HG03460 (cell line): ENCODE data around the gene GASK1A.
"Not testable (repeated sequence)": the region's sequence is repeated elsewhere in the genome, so short reads cannot be mapped to it uniquely, and the experiment has no call there.

Experiments used
- ATAC-seq: cut with Tn5 transposase; IDR thresholded peaks from one replicate; pipeline ENCODE4 v1.9.1; 2021; ENCODE audit not compliant: unreplicated experiment

The GASK1A gene

GRCh38 chr3:43030162-43030935 lies 51.2 kb downstream of the GASK1A start:
- ATAC-seq: no peak

GRCh38 chr3:43031485-43031884 lies 52.4 kb downstream of the GASK1A start:
- ATAC-seq: no peak

GRCh38 chr3:43031889-43032545 lies 52.9 kb downstream of the GASK1A start:
- ATAC-seq: no peak

DNA sequence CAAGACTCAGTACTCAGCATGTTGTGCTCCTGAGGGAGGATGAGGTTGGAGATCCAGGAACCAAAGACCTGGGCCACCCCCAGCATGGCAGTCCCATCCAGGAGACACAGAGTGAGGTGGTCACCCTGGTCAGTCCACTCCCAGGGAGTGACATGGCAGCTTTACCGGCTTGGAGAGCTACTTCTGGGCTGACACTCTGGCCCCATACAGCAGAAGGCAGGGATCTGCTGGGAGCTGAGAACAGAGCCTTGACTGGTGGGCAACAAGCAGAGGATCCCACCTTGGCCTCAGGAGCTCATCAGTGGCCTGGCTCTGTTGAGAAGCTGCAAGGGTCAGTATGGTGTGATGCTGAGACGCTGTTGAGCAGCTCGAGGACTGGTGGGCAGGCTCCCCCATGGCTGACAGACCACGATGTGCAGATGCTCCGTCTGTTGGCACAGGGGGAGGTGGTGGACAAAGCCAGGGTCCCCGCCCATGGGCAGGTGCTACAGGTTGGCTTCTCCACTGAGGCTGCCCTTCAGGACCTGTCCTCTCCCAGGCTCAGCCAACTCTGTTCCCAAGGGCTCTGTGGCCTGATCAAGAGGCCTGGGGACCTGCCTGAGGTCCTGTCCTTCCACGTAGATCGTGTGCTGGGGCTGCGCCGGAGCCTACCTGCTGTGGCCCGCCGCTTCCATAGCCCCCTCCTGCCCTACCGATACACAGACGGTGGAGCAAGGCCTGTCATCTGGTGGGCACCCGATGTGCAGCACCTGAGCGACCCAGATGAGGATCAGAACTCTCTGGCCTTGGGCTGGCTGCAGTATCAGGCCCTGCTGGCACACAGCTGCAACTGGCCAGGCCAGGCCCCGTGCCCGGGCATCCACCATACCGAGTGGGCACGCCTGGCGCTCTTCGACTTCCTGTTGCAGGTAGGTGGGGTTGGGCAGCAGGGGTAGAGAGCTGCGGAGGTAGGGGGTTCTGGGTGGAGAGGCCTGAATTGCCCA lies 53.8 kb downstream of the GASK1A start:
- ATAC-seq: no peak

GRCh38 chr3:43034200-43034599 lies 55.1 kb downstream of the GASK1A start:
- no peak for ATAC-seq

- no peak for ATAC-seq
Measured at GRCh38 chr3:43034911-43035310, 55.8 kb downstream of the GASK1A start.

DNA sequence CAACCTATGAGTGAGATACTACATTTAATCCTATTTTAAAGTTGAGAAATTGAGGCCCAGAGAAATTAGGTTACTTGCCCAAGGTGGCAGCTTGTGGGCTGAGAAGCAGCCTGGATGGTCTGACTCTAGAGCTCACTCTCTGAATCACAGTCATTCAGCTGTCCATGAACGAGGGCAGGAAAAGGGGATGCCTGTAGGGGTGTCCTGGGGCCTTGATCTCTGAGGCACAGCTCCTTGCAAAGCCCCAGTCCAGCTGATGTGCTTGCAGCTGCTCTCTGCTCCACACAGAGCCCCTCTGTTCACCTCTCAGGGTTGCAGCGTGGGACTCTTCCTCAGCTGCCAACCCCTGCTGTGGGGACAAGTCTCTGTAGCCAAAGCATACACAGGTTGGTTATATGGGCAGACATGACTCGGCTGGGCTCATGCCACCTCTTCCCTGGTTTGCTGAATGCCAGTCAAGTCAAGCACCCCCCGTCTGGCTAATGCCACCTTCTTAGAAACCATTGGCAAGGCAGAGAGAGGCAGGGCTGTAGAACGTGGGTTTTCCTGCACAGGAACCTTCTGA lies 56.8 kb downstream of the GASK1A start:
- no peak for ATAC-seq

DNA sequence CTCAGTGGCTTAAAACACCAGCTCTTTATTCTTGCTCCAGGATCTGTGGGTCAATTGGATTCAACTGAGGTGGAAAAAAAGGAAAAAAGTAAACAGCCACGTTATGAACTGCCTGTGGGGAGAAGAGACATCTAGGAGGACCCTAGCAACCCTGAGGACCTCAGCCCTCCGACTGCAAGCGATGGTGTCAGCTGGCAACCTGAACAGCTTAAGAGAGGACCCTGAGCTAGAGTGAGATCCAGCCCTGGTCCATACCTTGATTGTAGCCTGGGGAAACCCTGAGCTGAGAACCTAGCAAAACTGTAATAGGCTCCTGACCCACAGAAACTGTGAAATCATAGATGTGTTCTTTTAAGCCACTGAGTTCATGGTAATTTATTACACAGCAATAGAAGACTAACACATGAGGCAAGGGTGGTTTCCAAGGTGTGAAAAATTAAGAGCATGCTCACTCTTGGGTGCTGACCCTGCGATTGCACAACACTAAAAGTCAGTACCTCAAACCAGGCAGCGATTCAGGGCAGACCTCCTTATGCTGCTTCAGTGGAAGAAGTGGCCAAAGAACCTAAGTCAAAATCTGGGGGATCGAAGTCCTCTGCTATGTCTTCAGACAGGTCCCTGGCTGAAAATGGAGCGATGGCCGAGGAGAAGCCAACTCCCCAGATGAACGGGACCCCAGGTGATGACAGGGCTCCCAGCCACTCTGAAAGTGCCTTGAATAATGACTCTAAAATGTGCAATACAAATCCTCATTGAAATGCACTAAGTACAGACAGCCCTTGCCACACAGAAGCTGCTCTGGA lies 57.7 kb downstream of the GASK1A start:
- no peak for ATAC-seq

- ATAC-seq: peak; percentile 54
Measured at GRCh38 chr3:43038010-43038409, 58.9 kb downstream of the GASK1A start.

GRCh38 chr3:43041517-43041916 lies 62.4 kb downstream of the GASK1A start:
- no peak for ATAC-seq

DNA sequence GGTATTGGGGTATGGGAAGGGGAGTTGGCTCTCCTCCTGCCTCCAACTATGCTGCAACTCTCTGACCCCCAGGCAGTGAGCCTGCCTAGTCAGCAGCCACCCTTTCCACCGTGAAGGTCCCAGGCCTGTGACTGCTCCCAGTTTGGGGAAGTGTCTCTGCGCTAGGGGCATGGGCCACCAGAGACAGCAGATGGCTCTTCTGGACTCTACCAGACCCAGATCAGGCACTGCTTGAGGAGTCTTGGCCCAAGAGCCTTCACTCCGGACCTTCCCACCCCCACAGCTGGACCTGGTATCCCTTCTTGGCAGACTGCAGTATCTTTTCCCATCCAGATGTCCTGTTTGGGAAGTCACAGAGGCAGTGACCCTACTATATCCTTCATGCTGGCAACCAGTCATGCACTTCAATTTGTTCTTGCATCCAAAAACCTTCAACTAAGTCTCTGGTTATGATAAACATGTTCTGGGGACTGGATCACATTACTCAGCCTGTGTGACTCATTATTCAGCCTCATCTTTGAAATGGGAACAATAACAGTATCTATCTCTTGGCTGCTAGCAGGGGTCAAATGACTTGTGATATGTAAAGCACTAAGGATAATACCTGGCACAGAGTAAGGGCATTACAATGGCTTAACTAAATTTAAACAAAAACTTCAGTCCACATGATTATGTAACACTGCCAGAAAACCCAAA lies 64.1 kb downstream of the GASK1A start:
- no peak for ATAC-seq

DNA sequence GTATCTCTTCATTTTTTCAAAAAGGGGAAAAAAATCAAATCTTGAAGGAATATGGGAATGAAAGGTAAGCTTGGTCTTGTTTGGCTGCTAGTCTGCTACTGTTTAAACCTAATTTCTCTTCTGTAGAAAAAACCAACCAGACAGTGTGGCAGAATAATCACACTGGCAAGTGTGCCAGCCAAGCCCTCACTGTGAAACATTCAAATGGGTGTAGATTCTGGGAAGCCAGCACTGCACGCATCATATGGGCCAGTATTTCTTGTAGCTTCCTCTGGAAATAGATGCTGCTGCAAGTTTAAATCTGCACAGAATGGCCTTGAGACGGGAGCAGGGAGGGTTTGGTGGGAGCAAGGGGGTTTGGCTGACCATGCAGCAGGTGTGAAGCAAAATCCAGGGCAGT lies 64.7 kb downstream of the GASK1A start:
- no peak for ATAC-seq

DNA sequence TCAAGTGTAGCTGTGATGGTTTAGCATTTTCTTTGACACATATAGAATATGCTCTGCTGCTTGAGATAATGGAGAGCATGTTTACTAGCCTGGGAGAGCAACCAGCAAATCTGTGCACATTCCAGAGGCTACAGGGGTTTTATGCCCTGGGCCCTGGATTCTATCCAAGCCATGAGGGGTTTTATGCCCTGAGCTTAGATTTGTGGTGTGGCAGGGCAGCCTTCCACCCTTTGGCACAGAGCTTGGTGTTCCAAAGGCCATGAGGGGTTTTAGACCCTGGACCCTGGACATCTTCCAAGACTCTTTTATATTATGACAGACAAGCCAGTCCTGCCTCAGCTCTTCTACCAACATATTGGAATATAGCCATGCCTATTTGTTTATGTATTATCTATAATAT lies 66.0 kb downstream of the GASK1A start:
- ATAC-seq: not testable (repeated sequence)

- ATAC-seq: no peak
Measured at GRCh38 chr3:43046583-43046982, 67.5 kb downstream of the GASK1A start.

DNA sequence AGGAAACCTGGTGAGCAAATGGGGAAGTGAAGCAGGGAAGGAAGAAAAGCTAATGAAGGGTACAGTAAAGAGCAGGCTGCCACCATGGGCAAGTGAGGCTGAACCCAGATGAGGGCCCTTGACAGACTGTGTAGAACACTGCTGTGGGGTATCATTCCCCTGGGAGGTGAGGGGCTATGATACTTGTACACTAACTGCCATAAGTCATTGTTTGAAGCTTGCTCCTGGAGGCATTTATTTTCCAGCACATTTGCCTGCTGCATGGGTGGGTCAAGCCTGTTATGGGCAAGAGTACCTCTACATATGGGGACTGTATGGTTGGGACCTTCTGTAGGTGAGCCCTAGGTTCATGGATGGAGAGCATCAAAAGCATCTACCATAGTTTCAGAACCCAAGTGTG lies 69.4 kb downstream of the GASK1A start:
- ATAC-seq: no peak

DNA sequence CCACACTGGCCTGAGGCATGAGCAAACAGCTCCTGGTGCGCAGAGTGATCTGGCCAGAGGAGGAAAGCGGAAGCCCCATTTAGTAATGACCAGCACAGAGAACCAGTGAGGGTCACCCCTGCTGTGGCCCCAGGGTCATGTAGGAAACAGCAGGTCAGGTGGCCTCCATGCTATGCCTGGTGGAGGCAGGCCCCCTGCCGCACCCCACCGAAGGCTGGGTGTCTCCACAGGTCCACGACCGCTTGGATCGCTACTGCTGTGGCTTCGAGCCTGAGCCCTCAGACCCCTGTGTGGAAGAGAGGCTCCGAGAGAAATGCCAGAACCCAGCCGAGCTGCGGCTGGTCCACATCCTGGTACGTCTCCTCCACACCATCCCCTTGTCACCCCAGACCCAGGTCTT lies 74.2 kb downstream of the GASK1A start:
- no peak for ATAC-seq

- no peak for ATAC-seq
Measured at GRCh38 chr3:43054754-43055153, 75.6 kb downstream of the GASK1A start.

DNA sequence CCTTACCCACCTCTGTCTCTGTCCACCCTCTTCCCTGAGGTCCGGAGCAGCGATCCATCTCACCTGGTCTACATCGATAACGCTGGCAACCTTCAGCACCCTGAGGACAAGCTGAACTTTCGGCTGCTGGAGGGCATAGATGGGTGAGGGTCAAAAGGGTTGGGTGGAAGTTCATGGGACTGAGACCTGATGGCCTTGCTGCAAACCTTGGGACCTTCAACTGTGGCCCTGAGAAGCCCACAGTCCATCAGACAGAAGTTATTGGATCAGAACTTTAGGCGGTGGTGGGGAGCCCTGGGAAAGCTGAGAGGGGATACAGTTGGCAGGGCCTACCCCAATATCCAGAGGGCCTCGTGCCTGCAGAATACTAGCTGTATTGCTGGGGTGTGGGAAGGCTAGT lies 76.3 kb downstream of the GASK1A start:
- ATAC-seq: no peak

GRCh38 chr3:43055806-43056770 lies 77.0 kb downstream of the GASK1A start:
- no peak for ATAC-seq
